Right lobe of liver (tissue), 6 donors: ENCODE data around the gene ZFAND6. TPM values are rescaled to one million over a fixed set of nuclear protein-coding genes. Genes with fewer than 3 reads are reported as not detected.
"Not testable (repeated sequence)": the region's sequence is repeated elsewhere in the genome, so short reads cannot be mapped to it uniquely, and the experiment has no call there.

ENCODE experiments used
- ATAC-seq, 4 donors: fragments of 200-7000 bp; cut with Tn5 transposase; one replicate each; pipeline ENCODE4 v1.9.1; 2020; ENCODE audit warnings: mild to moderate bottlenecking in 4 of 4, moderate library complexity in 4 of 4
- DNase-seq, 3 donors: peaks; one replicate each; pipeline ENCODE4 v3.0.0-alpha.2; 2020
- H3K27ac ChIP-seq, 3 donors: fragments of 200-600 bp; one replicate each; pipeline ENCODE4 v1.8.0; 2022
- H3K27me3 ChIP-seq, 2 donors: fragments of 200-600 bp; one replicate each; pipeline ENCODE4 v1.8.0; 2022
- H3K36me3 ChIP-seq, 4 donors: fragments of 200-600 bp; sonication (generic) in 1 of 4; one replicate each; pipeline versions ENCODE4 v1.5.1 to v1.8.0; 2017 to 2022; ENCODE audit warnings: control low read depth in 1 of 4
- H3K4me1 ChIP-seq, 4 donors: fragments of 200-600 bp; sonication (generic) in 1 of 4; one replicate each; pipeline versions ENCODE4 v1.5.1 to v1.8.0; 2017 to 2022; ENCODE audit warnings: control low read depth in 1 of 4
- H3K4me3 ChIP-seq, 3 donors: fragments of 200-600 bp; one replicate each; pipeline ENCODE4 v1.8.0; 2022
- H3K9me3 ChIP-seq, 4 donors: fragments of 200-600 bp; sonication (generic) in 1 of 4; one replicate each; pipeline versions ENCODE4 v1.5.1 to v1.8.0; 2017 to 2022; ENCODE audit warnings: control low read depth in 1 of 4
- CTCF ChIP-seq, 4 donors: fragments of 200-600 bp in 3 of 4; fragments of 450-650 bp in 1 of 4; IDR thresholded peaks; one replicate each; pipeline versions ENCODE4 v1.5.1 to v1.8.0; 2016 to 2022; ENCODE audit warnings: antibody characterized with exemption in 4 of 4, mild to moderate bottlenecking in 2 of 4
- POLR2A ChIP-seq: fragments of 450-650 bp; IDR thresholded peaks from one replicate; pipeline ENCODE4 v1.6.1; 2017; ENCODE audit warnings: antibody characterized with exemption, mild to moderate bottlenecking
- WGBS: methylation state at CpG from one replicate; pipeline ENCODE4 v1.1.6; 2018; ENCODE audit warnings: low coverage, low lambda C conversion rate; ENCODE audit not compliant: insufficient coverage; ENCODE audit errors: missing lambda C conversion rate; 5-methylcytosine and 5-hydroxymethylcytosine counted together
- intact Hi-C, 2 donors: fragments of 100-400 bp; cut with DNase I; formaldehyde crosslinking; loops; one replicate each; pipeline versions ENCODE4 v1.11.2 to v1.14.1; 2022
- long read RNA-seq: library from polyadenylated mRNA; unstranded; transcript quantifications from one replicate; pipeline ENCODE4 v2.0.0, GENCODE V29; 2019
- total RNA-seq, 6 experiments: library from RNA; depleted of rRNA in 2 of 6; stranded (reverse); fragments of >200 nt in 2 of 6; fragmentation: NEBNext Ultra II Directional in 3 of 6; extraction: Animal tissue kit (Norgen Biotek cat#: 25700) in 3 of 6; gene quantifications; one replicate each; pipeline versions ENCODE4 v1.1.0 to v1.2.4, GENCODE V29; 2016 to 2023
- donor health status: DM: no; HTN: yes; CAD: no.
- donor health status: DM: no; HTN: no; CAD: no.
- donor health status: DM: no; HTN: no; CAD: no.
- donor health status: DM: no; HTN: yes; CAD: no.
- donor health status: DM: no; HTN: yes; CAD: no.

Gene ZFAND6
- total RNA-seq: 100 to 1,000 TPM in 1 of 6 experiments, 10 to 100 TPM in 5; 46.1 to 111 (median 48.9) TPM
- long read RNA-seq, transcript ZFAND6-220 (6 exons, 891 nt): major isoform, 12 of 25 reads
- long read RNA-seq, partial matches to known transcripts: 4 of 25 reads
- long read RNA-seq, other reads (novel, unspliced or antisense): 6 of 25 reads

- intact Hi-C loops: no loop called here
- H3K36me3 ChIP-seq: no peaks in the 10 kb centered on the region
- ATAC-seq: peak; percentile 94 to 97 (median 94)
- peaks cover 0 to 20% (median 4%) of the 10 kb centered on the region in 4 donors for H3K4me1 ChIP-seq
- peak within 1 kb of the TSS; percentile 85 to 94 (median 86) for H3K27ac ChIP-seq
- no peaks in the 10 kb centered on the region for H3K9me3 ChIP-seq
- TF ChIP-seq CTCF (IDR thresholded peaks at IDR 0.05) (peak in 2 of 4 donors; percentile 13 to 20), POLR2A (peak; percentile 98)
- H3K27me3 ChIP-seq: no peaks in the 10 kb centered on the region
- H3K4me3 ChIP-seq: peak within 1 kb of the TSS; percentile 66 to 83 (median 74)
- DNase-seq: peak; percentile 97 to 98 (median 97)
- under 1% methylated on average over 43 of the region's 74 CpGs for WGBS
Measured at GRCh38 chr15:80058851-80059785, at the start of gene ZFAND6. ZFAND6 (plus strand) TSS chr15:80059676; CDS start chr15:80120345, 60,669 bp downstream.

- no peak for TF ChIP-seq POLR2A
- TF ChIP-seq CTCF (IDR thresholded peaks at IDR 0.05): no peak
- intact Hi-C loops: no loop called here
- Histone ChIP-seq H3K4me1 (no peaks in the 10 kb centered on the region), H3K9me3 (no peaks in the 10 kb centered on the region), H3K27me3 (no peaks in the 10 kb centered on the region), H3K27ac (no peak overlapping the region), H3K4me3 (no peak overlapping the region), H3K36me3 (no peaks in the 10 kb centered on the region)
- ATAC-seq (no peak), DNase-seq (no peak)
- WGBS: 44% methylated on average over 4 of the region's 6 CpGs
Measured at GRCh38 chr15:80010131-80010673, 49.3 kb upstream of the ZFAND6 start.

GRCh38 chr15:80011041-80011523 lies 48.4 kb upstream of the ZFAND6 start:
- 84% methylated on average over 9 of the region's 9 CpGs for WGBS
- not testable (repeated sequence) for DNase-seq

GRCh38 chr15:80011596-80011995 lies 47.9 kb upstream of the ZFAND6 start:
- Histone ChIP-seq H3K27ac (no peak overlapping the region), H3K9me3 (no peaks in the 10 kb centered on the region), H3K27me3 (no peaks in the 10 kb centered on the region), H3K4me1 (no peaks in the 10 kb centered on the region), H3K4me3 (no peak overlapping the region), H3K36me3 (no peaks in the 10 kb centered on the region)
- intact Hi-C loops: no loop called here
- DNase-seq (no peak), ATAC-seq (no peak)
- TF ChIP-seq POLR2A: no peak
- TF ChIP-seq CTCF (IDR thresholded peaks at IDR 0.05): no peak
- 62% methylated on average over 3 of the region's 3 CpGs for WGBS

More at GRCh38 chr15:80011041-80011523, 48.4 kb upstream of the ZFAND6 start:
- ATAC-seq, H3K36me3 ChIP-seq, H3K27ac ChIP-seq, H3K4me3 ChIP-seq, H3K9me3 ChIP-seq, H3K27me3 ChIP-seq, H3K4me1 ChIP-seq, intact Hi-C loops: not testable (repeated sequence)
